CD4-positive, alpha-beta T cell (primary cell): ENCODE results near the gene RDH5. TPM values are rescaled to one million over a fixed set of nuclear protein-coding genes. Genes with fewer than 3 reads are reported as not detected.

Source experiments
- ATAC-seq: fragments of 200-7000 bp; cut with Tn5 transposase; one replicate; pipeline ENCODE4 v1.10.0; 2022; ENCODE audit warnings: mild to moderate bottlenecking; ENCODE audit not compliant: poor library complexity
- CTCF ChIA-PET: fragments of 350-600 bp; sonication (Branson Sonifier 250); formaldehyde crosslinking; loops from one replicate; lab custom pipeline; 2021; ENCODE audit warnings: antibody characterized with exemption, inconsistent platforms; lab: Charles Lee
- POLR2A ChIA-PET: fragments of 350-600 bp; sonication (Branson Sonifier 250); formaldehyde crosslinking; loops from one replicate; lab custom pipeline; 2021; ENCODE audit warnings: antibody characterized with exemption, inconsistent platforms; lab: Charles Lee
- DNase-seq, 14 experiments: peaks; one replicate each; pipeline ENCODE4 v3.0.0-alpha.2; 2013 to 2020; ENCODE audit warnings: mixed read lengths in 2 of 14
- H3K27ac ChIP-seq, 2 donors: one replicate each; pipeline versions ENCODE4 v1.5.1 to v1.7.0; 2013; ENCODE audit warnings: low read length in 2 of 2, low read depth in 1 of 2, mild to moderate bottlenecking in 1 of 2
- H3K27me3 ChIP-seq, 2 experiments: 1 replicate in 1 of 2; 2 replicates in 1 of 2; pipeline versions ENCODE4 v1.6.1 to v1.7.0; 2013; ENCODE audit warnings: low read length in 2 of 2, control low read depth in 1 of 2, mild to moderate bottlenecking in 1 of 2, moderate library complexity in 1 of 2; ENCODE audit not compliant: insufficient read depth in 2 of 2, control insufficient read depth in 1 of 2
- H3K36me3 ChIP-seq: one replicate; pipeline ENCODE4 v1.6.1; 2013; ENCODE audit warnings: low read length, control low read depth; ENCODE audit not compliant: insufficient read depth
- H3K4me1 ChIP-seq: one replicate; pipeline ENCODE4 v1.6.1; 2013; ENCODE audit warnings: low read length, control low read depth; ENCODE audit not compliant: insufficient read depth
- H3K4me3 ChIP-seq: one replicate; pipeline ENCODE4 v1.5.1; 2013; ENCODE audit warnings: mild to moderate bottlenecking, low read length, moderate library complexity
- H3K9me3 ChIP-seq, 2 experiments: 1 replicate in 1 of 2; 2 replicates in 1 of 2; pipeline versions ENCODE4 v1.6.1 to v1.7.0; 2013; ENCODE audit warnings: low read length in 2 of 2, mild to moderate bottlenecking in 2 of 2, control low read depth in 1 of 2, moderate library complexity in 1 of 2; ENCODE audit not compliant: control insufficient read depth in 1 of 2, insufficient read depth in 1 of 2
- H3K27ac Mint-ChIP-seq: one replicate; pipeline ENCODE4 v1.8.0; 2020; ENCODE audit warnings: mixed read lengths
- H3K27me3 Mint-ChIP-seq: one replicate; pipeline ENCODE4 v1.8.0; 2021; ENCODE audit warnings: mixed read lengths
- H3K36me3 Mint-ChIP-seq: one replicate; pipeline ENCODE4 v1.8.0; 2021; ENCODE audit warnings: low read depth, mixed read lengths
- H3K4me1 Mint-ChIP-seq: one replicate; pipeline ENCODE4 v1.8.0; 2021; ENCODE audit warnings: low read depth, mixed read lengths
- H3K4me3 Mint-ChIP-seq: one replicate; pipeline ENCODE4 v1.8.0; 2020; ENCODE audit warnings: mild to moderate bottlenecking, mixed read lengths
- H3K9me3 Mint-ChIP-seq: one replicate; pipeline ENCODE4 v1.8.0; 2020; ENCODE audit warnings: mixed read lengths
- intact Hi-C, 2 experiments: fragments of 100-400 bp; cut with DNase I in 1 of 2; cut with micrococcal nuclease in 1 of 2; formaldehyde crosslinking; loops; one replicate each; pipeline versions ENCODE4 v1.15.1 to v1.9.0; 2023 to 2025; cut with DNase I, micrococcal nuclease
- total RNA-seq, 174 experiments: library from RNA in 2 of 174; stranded (reverse) in 2 of 174; gene quantifications; one replicate each; pipeline ENCODE4 v1.2.3 and lab custom pipeline; 2021 to 2026
- TF ChIP-seq, protein P1 (sequence below): fragments of 200-600 bp; IDR thresholded peaks from one replicate; pipeline ENCODE4 v1.8.0; 2022; ENCODE audit warnings: antibody characterized with exemption, mild to moderate bottlenecking

RDH5 gene
- total RNA-seq, 2 experiments from 2014 or later = 8.8 TPM

DNA sequence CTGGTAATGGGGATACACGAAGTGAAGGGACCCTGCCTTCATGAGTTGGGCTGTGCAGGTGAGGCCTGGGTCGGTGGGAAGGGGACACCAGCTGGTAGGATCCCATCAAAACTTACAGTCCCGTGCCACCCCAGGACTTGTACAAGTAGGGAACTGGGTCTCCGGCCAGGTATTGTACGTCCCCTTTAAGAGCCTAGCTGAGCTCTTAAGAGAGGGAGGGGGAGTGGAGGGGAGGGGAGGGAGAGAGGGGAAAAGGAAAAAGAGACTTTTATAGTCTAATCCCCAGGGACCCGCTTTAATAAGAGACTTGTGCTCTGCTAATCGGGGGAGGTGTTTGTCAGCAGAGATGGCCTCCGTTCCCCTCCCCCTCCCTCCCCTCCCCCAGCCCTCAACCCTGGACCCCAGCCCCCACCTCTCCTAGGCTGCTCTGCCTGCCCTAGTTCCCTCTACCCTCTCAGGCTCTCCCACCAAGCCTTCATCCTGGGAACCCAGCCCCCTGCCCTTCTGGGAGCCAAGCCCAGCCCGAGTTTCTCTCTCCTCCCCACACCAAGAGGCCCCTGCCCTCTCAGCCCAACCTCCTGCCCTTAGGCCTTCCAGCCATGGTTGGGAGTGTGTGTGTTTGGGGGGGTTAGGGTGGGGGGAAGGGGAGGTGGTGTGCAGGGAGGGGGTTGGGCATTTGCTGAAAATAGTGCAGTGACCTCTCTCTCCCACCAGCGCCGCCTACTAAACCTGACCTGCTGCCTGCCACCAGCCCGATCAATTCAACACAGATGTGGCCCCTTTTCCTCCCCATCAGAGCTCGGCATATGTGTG is 25.4 kb downstream of the RDH5 start:
- POLR2A ChIA-PET = interaction anchor here (0.7 to 3.9 kb wide), 7 partner anchors 27 to 251 kb away, joined by 3 to 31 read pairs (median 4); partner anchors contain the start of genes DNAJC14, ORMDL2, RAB5B and SARNP

DNA sequence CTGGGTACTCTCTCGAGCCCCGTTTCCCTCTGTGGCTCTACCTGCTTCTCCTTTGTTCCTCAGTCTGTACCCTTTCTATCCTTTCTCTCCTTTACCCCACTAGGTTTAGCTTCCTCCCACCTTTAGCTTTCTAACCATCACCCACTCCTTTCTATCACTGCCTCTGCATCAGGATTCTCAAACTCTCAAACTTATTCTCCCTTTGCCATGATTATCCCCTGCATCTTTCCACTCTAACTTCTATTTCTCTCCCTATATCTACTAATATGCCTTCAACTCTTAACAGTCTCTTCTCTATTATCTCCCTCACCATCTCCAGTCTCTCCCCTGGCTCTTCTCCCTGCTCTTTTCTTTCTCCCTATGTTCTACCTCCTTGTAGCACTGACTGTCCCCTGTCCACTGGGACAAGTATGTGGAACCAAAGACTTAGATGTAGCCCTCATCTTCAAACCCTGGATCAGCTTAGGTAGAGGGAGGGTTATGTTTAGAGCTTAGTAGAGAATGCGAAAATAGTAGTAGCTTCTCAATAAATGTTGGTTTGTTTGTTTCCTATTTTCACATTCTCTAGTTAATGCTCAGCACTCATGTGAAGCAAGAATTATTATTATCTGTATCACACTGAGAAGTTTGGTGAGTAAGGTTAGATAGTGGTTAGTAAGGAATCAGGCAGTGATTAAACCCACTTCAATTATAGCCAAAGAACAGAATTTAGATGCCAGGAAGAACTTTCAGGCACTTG is 26.1 kb downstream of the RDH5 start:
- Mint-ChIP-seq H3K9me3 (no peaks in the 10 kb centered on the region), H3K4me1 (peaks cover 45% of the 10 kb centered on the region), H3K27ac (peak overlapping the region; percentile 72), H3K27me3 (no peaks in the 10 kb centered on the region), H3K36me3 (peaks cover 33% of the 10 kb centered on the region), H3K4me3 (peak overlapping the region; percentile 51)
- H3K9me3 ChIP-seq = no peaks in the 10 kb centered on the region
- H3K4me3 ChIP-seq = no peak overlapping the region
- no peak for ATAC-seq
- peaks cover 35% of the 10 kb centered on the region for H3K4me1 ChIP-seq
- CTCF ChIA-PET = interaction anchor here (0.9 to 1.4 kb wide), 2 partner anchors 40 to 180 kb away, joined by 3 read pairs; no protein-coding TSS in a partner anchor
- intact Hi-C loops = loop anchor here in 1 of 2 experiments (10.0 kb wide), 1 partner anchor 718 kb away; the partner anchor contains the start of gene SPRYD4
- peak overlapping the region; percentile 7 to 31 for H3K27ac ChIP-seq
- TF ChIP-seq, protein P1, sequence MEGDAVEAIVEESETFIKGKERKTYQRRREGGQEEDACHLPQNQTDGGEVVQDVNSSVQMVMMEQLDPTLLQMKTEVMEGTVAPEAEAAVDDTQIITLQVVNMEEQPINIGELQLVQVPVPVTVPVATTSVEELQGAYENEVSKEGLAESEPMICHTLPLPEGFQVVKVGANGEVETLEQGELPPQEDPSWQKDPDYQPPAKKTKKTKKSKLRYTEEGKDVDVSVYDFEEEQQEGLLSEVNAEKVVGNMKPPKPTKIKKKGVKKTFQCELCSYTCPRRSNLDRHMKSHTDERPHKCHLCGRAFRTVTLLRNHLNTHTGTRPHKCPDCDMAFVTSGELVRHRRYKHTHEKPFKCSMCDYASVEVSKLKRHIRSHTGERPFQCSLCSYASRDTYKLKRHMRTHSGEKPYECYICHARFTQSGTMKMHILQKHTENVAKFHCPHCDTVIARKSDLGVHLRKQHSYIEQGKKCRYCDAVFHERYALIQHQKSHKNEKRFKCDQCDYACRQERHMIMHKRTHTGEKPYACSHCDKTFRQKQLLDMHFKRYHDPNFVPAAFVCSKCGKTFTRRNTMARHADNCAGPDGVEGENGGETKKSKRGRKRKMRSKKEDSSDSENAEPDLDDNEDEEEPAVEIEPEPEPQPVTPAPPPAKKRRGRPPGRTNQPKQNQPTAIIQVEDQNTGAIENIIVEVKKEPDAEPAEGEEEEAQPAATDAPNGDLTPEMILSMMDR = no peak
- POLR2A ChIA-PET = interaction anchor here (0.6 to 2.2 kb wide), 6 partner anchors 8 to 227 kb away, joined by 3 to 11 read pairs (median 4); partner anchors contain the start of gene RAB5B
- peaks cover 16% of the 10 kb centered on the region for H3K36me3 ChIP-seq
- H3K27me3 ChIP-seq = no peaks in the 10 kb centered on the region
- DNase-seq = no peak

More for the DNA sequence above, 25.4 kb downstream of the RDH5 start:
- Mint-ChIP-seq H3K4me3 (peak overlapping the region; percentile 95), H3K9me3 (no peaks in the 10 kb centered on the region), H3K27me3 (no peaks in the 10 kb centered on the region), H3K4me1 (peaks cover 45% of the 10 kb centered on the region), H3K36me3 (peaks cover 25% of the 10 kb centered on the region), H3K27ac (peak overlapping the region; percentile 85)
- H3K27ac ChIP-seq = no peak overlapping the region
- no peak overlapping the region for H3K4me3 ChIP-seq
- no peaks in the 10 kb centered on the region for H3K27me3 ChIP-seq
- peaks cover 35% of the 10 kb centered on the region for H3K4me1 ChIP-seq
- no peak for ATAC-seq
- H3K36me3 ChIP-seq = peaks cover 8% of the 10 kb centered on the region
- H3K9me3 ChIP-seq = no peaks in the 10 kb centered on the region
- intact Hi-C loops = loop anchor here in 1 of 2 experiments (10.0 kb wide), 1 partner anchor 719 kb away; the partner anchor contains the start of gene SPRYD4
- TF ChIP-seq, protein P1 = no peak
- peak in 1 of 14 experiments; percentile 25 for DNase-seq
- CTCF ChIA-PET = no interaction called here

DNA sequence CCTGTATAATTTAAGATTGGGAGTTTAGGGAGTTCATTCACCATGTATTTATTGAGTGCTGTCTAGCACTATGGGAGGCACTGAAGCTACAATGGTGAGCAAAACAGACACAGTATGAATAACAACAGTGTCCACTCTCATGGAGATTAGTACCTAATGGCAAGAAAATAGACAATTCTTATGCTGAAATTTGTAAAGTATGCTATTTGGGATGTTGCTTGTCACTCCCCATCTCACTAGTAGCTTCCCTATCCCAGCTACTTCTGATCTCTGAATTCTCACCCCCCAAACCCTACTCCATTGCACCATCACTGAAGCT is 26.7 kb downstream of the RDH5 start:
- Histone ChIP-seq H3K4me1 (peaks cover 33% of the 10 kb centered on the region), H3K27ac (peak overlapping the region; percentile 31 to 34), H3K4me3 (no peak overlapping the region), H3K27me3 (no peaks in the 10 kb centered on the region), H3K36me3 (peaks cover 20% of the 10 kb centered on the region), H3K9me3 (no peaks in the 10 kb centered on the region)
- CTCF ChIA-PET = interaction anchor here (0.9 to 1.6 kb wide), 4 partner anchors 8 to 179 kb away, joined by 3 to 6 read pairs (median 4); no protein-coding TSS in a partner anchor
- DNase-seq (no peak), ATAC-seq (no peak)
- H3K27me3 Mint-ChIP-seq = no peaks in the 10 kb centered on the region
- H3K4me1 Mint-ChIP-seq = peaks cover 45% of the 10 kb centered on the region
- H3K4me3 Mint-ChIP-seq = no peak overlapping the region
- peaks cover 38% of the 10 kb centered on the region for H3K36me3 Mint-ChIP-seq
- intact Hi-C loops = loop anchor here in 1 of 2 experiments (10.0 kb wide), 1 partner anchor 718 kb away; the partner anchor contains the start of gene SPRYD4
- TF ChIP-seq, protein P1 = no peak
- H3K9me3 Mint-ChIP-seq = no peaks in the 10 kb centered on the region
- peak overlapping the region; percentile 72 for H3K27ac Mint-ChIP-seq
- POLR2A ChIA-PET = interaction anchor here (0.6 to 2.2 kb wide), 8 partner anchors 9 to 1422 kb away, joined by 3 to 11 read pairs (median 3); partner anchors contain the start of gene COPZ1
